Hepatocyte (in vitro differentiated cells): ENCODE data around the gene ZBTB7C.

Source experiments
- CTCF ChIP-seq: fragments of 200-600 bp; sonication (generic); IDR thresholded peaks from 2 replicates; pipeline ENCODE4 v1.5.1; 2016; ENCODE audit warnings: antibody characterized with exemption, mild to moderate bottlenecking; ENCODE audit not compliant: poor library complexity
- EZH2 ChIP-seq: fragments of 200-600 bp; sonication (generic); IDR thresholded peaks from 2 replicates; pipeline ENCODE4 v1.6.1; 2016; ENCODE audit warnings: antibody characterized with exemption, mild to moderate bottlenecking, borderline replicate concordance

GRCh38 chr18:48149020-48149685 is 260.0 kb downstream of the ZBTB7C start:
- TF ChIP-seq CTCF (no peak), EZH2 (no peak)
